CD4-positive, alpha-beta T cell treated with Interleukin-4 for 1 hour (primary cell): ENCODE results near the gene ING3.
"Not testable (repeated sequence)": the region's sequence is repeated elsewhere in the genome, so short reads cannot be mapped to it uniquely, and the experiment has no call there.

ENCODE experiments used
- DNase-seq, 2 donors: peaks; one replicate each; pipeline ENCODE4 v3.0.0-alpha.2; 2020 to 2022

ING3 gene

GRCh38 chr7:120990468-120991118 is 40.0 kb downstream of the ING3 start:
- no peak for DNase-seq

- no peak for DNase-seq
Observed at GRCh38 chr7:120991161-120991560, 40.6 kb downstream of the ING3 start.

- DNase-seq: no peak
Observed at GRCh38 chr7:120991581-120991980, 41.0 kb downstream of the ING3 start.

DNA sequence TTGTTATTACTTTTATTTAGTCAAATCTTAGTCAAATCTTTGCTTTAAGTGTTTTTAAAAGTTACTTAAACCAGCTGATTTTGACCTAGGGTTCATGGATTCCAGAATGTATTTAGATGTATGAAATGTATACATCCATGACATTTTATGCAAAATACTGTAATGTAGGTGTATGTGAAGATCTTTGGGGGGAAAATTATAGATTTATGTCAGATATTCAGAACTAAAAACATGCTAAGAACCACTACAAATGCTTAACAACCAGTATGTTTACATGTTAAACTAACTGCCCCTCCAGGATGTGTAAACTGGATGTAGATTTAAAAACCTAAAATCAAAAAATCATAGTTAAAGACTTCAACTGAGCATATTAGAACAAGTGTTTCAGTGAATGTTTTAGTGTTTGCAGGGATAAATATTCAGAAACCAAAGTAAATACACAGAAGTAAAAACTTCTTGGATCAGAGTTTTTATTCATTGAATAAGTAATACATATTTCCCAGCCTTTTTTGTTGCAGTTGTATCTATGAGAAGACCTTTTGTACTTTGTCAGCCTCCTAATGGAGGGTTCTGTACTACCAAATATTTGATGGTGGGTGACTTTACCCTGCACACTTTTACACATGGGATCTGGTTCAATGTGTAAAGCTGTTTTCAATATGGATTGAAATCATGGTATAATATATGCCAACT is 41.8 kb downstream of the ING3 start:
- DNase-seq: no peak

DNA sequence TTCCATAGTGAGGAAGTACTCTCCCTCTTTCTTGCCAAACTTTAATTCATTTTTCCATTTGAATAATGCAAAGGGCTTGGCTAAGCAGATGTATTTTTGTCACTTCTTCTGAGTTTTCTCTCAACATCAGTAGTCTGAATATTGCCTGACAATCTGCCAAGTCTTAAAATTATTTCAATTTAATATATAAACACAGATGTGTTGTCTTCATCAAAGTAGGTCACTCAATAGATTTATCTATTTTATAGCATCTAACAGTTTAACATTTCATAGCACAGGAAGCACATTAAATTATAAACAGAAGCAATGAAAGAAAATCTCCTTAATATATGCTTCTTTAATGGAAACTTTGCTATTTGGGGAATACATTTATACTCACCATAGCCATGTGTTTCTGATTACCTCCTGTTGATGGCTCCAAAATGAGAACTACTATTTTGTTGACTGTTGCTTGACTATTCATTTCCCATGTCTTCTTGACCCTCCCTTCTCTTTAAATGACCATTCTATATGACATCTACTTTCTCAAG is 42.5 kb downstream of the ING3 start:
- DNase-seq: no peak

DNA sequence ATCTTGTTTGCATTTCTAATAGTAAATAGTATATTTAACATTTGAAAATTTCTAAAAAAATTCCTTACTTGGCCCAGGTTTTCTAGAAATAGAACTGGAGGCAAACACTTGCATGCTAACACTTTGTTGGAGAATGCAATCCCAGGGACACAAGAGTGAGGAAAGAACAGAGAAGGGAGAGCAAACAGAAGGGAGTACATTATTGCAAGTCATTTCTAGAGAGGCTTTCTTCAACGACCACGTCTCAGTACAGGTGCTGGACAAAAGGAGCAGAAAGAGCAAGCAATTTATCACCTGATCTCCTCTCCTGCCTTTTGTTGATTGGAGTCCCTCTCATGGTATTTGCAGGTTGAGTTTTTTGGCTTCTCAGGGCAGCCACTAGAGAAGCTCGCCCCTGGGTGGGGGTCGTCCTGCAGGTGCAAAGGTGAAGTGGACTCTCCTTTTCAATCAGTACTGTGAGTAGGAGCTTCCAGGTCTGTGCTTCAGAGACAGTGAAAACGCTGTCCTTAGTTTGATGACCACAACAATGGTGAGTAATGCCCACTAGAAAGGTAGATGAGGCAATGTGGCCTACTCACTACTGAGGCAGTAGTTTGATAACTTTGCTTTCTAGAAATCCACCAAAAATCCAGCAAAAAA is 43.1 kb downstream of the ING3 start:
- no peak for DNase-seq

GRCh38 chr7:120994512-120995410 is 44.2 kb downstream of the ING3 start:
- no peak for DNase-seq

- no peak for DNase-seq
Observed at GRCh38 chr7:120995654-120996053, 45.1 kb downstream of the ING3 start.

GRCh38 chr7:120996333-120996987 is 45.9 kb downstream of the ING3 start:
- DNase-seq: peak; percentile 56 to 57

DNA sequence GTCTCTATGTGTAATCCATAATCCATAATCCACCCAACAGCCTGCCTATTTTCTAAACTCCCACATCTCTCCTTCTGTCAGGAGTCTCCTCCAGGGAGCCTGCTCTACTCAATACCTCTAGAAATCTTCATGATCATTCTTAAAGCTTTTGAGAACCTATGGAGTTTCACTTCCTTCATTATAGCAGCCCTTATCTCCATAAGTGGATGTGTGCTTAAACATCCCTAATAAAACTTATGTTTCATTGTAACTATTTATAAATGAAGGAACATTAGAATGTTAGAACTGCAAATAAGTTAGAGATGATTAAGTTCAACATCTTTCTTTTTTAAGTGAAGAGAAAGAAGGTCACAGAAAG is 46.4 kb downstream of the ING3 start:
- no peak for DNase-seq

DNA sequence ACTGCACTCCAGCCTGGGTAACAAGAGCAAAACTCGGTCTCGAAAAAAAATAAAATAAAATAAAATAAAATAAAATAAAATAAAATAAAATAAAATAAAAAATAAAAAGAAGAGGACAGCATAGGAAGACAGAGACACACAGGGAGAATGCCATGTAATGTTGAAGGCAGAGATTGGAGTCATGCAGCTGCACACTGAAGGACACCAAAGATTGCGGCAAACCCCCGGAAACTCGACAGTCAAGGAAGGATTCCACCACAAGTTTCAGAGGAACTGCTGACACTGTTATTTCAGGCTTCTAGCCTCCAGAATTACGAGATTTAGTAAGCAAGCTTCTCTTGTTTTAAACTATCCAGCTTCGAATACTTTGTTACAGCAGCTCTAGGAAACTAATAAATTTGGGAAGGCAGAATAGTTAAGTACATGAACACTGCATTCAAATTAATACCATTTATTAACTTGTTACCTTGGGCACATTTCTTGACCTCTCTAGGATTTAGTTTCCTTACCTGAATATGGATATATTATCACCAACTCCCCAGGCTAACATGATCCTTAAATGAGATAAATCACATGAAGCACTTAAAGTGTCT is 47.4 kb downstream of the ING3 start:
- DNase-seq: peak; percentile 6 to 30

GRCh38 chr7:120998520-120998919 is 47.9 kb downstream of the ING3 start:
- DNase-seq: no peak

- DNase-seq: no peak
Observed at GRCh38 chr7:120998996-120999565, 48.5 kb downstream of the ING3 start.

DNA sequence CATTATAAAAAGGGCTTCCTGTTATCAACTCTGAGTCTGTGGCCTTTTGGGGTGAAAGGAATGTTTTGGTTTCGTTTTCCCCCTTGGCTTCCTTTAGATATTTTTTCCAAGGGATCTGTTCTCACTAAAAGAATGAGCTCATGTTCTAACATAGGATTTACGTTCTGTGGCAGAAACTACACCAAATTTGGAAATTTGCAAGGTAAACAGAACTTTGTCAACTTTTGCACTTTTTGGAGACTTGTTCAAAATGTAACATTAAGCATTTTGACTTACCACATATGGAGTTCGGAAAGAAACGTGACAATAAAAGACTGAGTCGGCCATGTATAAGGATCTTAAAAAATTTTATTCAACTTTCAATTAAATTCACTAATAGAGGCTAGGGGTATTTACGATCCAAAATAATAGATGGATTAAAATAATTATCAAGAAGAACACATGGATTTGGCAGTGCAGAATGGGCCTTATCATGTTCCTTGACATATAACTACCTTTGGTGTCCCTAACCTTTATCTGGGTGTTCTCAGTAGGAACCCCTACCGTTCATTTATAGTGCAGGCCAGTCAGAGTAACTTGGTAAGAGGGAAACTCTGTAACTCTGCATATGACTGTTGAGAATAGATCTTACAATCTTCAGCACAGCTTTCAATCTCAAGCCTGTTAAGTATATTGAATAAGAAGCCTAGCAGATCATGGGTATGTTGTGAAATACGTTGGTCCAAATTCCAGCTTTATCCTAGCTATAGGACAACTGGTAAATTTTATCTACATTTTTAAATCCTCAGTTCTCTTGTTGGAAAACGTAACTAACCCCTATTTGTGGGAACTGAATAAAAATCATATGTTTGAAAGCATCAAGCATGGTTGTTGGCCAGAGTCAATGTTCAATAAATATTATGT is 49.8 kb downstream of the ING3 start:
- no peak for DNase-seq

GRCh38 chr7:121001234-121001906 is 50.8 kb downstream of the ING3 start:
- DNase-seq: no peak

DNA sequence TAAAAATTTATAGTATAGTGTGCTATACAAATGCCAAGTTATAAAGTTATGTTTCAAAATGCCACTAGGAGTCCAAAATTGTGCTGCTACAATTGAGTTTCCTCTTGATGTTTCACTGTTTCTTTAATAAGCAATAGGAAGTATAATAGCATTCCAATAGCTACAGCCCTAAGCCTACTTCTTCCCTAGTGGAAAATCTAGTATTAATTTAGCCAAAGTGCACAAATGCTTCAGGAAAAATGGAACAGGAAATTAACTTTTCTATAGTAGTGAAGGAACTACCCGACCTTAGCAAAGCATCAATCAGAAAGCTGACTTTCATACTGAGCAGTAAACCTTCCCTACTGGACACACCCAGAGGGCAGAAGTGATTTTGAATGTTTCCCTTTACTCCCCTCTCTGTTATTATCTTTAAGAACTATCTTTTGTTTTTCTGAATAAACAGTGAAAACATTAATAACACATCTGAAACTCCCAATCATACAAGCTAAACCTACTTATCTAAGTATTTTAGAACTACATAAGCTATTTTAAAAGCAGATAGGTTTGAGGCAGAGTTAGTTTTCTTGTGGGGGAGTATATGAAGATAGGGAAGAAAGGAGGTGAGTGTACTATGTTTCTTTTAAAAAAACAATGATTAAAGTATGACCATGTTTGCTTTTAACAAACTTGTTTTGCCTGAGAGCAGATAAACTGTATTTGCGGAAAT is 51.6 kb downstream of the ING3 start:
- no peak for DNase-seq

- no peak for DNase-seq
Observed at GRCh38 chr7:121002757-121003200, 52.2 kb downstream of the ING3 start.

GRCh38 chr7:121003986-121004685 is 53.6 kb downstream of the ING3 start:
- no peak for DNase-seq

GRCh38 chr7:121005058-121005457 is 54.5 kb downstream of the ING3 start:
- DNase-seq: not testable (repeated sequence)
